Bronchial epithelial cell (primary cell): ENCODE data around the gene NEK10. TPM values are rescaled to one million over a fixed set of nuclear protein-coding genes. Genes with fewer than 3 reads are reported as not detected.

ENCODE experiments used
- DNase-seq: peaks from one replicate; pipeline ENCODE4 v3.0.0-alpha.2; 2010; ENCODE audit warnings: low read depth
- FAIRE-seq: peaks from 2 replicates; lab custom pipeline; 2011; peaks lifted over from hg19 to GRCh38; lab: Jason Lieb, UNC
- H3K27me3 ChIP-seq: 2 replicates; pipeline ENCODE4 v1.5.1; 2011; ENCODE audit warnings: low read length; ENCODE audit not compliant: control insufficient read depth, insufficient read depth
- H3K36me3 ChIP-seq: 2 replicates; pipeline ENCODE4 v1.5.1; 2011; ENCODE audit warnings: low read length; ENCODE audit not compliant: control insufficient read depth, insufficient read depth
- H3K4me3 ChIP-seq: 2 replicates; pipeline ENCODE4 v1.5.1; 2011; ENCODE audit warnings: mild to moderate bottlenecking, low read depth, low read length, control low read depth
- total RNA-seq: library from RNA; depleted of rRNA; stranded (reverse); fragments of >200 nt; gene quantifications from 2 replicates; pipeline ENCODE4 v1.2.1, GENCODE V29; 2014
- TF ChIP-seq, protein P1 (sequence below): IDR thresholded peaks from 2 replicates; pipeline ENCODE4 v1.5.1; 2011; ENCODE audit warnings: mild to moderate bottlenecking, moderate library complexity, low read length, control low read depth, inconsistent platforms; ENCODE audit not compliant: insufficient read depth, severe bottlenecking

NEK10 gene
- total RNA-seq, 1 donor from 2014 or later: 1.1 TPM

- TF ChIP-seq, protein P1, sequence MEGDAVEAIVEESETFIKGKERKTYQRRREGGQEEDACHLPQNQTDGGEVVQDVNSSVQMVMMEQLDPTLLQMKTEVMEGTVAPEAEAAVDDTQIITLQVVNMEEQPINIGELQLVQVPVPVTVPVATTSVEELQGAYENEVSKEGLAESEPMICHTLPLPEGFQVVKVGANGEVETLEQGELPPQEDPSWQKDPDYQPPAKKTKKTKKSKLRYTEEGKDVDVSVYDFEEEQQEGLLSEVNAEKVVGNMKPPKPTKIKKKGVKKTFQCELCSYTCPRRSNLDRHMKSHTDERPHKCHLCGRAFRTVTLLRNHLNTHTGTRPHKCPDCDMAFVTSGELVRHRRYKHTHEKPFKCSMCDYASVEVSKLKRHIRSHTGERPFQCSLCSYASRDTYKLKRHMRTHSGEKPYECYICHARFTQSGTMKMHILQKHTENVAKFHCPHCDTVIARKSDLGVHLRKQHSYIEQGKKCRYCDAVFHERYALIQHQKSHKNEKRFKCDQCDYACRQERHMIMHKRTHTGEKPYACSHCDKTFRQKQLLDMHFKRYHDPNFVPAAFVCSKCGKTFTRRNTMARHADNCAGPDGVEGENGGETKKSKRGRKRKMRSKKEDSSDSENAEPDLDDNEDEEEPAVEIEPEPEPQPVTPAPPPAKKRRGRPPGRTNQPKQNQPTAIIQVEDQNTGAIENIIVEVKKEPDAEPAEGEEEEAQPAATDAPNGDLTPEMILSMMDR: no peak
- DNase-seq: no peak
- no peaks in the 10 kb centered on the region for H3K36me3 ChIP-seq
- FAIRE-seq: peak; percentile 18
- H3K27me3 ChIP-seq: no peaks in the 10 kb centered on the region
- no peak overlapping the region for H3K4me3 ChIP-seq
Observed at GRCh38 chr3:27325419-27325818, 43.8 kb downstream of the NEK10 start.

DNA sequence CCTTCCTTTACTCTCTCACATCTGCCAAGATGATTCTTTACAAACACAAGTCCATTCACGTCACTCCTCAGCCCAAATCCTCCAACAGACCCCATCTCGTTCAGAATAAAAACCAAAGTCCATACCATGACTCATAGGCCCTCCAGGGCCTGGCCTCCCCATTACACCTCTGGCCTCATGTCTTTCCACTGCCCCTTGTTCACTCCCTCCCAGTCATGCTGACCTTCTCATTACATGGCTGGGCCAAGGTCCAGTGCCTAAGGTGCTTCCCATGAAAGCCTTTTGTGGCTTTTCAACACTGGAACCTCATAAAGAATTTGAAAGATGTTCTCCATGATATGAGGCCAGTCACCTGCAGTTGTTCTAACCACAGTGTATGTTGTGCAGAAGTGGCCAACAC lies 44.5 kb downstream of the NEK10 start:
- FAIRE-seq (no peak), DNase-seq (no peak)
- TF ChIP-seq, protein P1: no peak
- no peak overlapping the region for H3K4me3 ChIP-seq
- H3K36me3 ChIP-seq: no peaks in the 10 kb centered on the region
- H3K27me3 ChIP-seq: no peaks in the 10 kb centered on the region

DNA sequence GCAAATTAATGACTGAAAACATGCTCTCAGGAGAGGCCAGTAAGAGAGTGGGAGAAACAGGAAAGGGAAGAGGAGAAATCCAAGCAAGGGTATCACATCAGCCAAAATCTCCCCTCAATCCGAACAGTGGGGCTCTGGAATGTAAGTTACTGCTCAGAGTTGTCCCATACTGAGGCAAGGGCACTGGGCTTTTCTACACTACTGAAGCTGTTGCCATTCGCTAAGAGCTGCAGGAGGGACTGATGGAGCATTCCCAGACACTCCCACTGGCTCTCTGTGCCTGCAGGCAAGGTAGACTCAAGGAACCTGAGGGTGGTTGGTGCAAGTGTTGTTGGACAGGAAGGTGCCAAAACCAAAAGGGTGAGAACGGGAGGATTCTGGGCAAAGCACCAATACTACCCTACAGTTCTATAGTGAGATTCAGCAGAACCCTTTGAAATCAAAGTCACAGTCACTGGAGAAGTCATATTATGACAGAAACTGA lies 46.1 kb downstream of the NEK10 start:
- TF ChIP-seq, protein P1: no peak
- no peaks in the 10 kb centered on the region for H3K27me3 ChIP-seq
- DNase-seq (no peak), FAIRE-seq (peak; percentile 60)
- no peak overlapping the region for H3K4me3 ChIP-seq
- H3K36me3 ChIP-seq: no peaks in the 10 kb centered on the region

GRCh38 chr3:27322634-27323033 lies 46.5 kb downstream of the NEK10 start:
- no peak for DNase-seq
- no peaks in the 10 kb centered on the region for H3K27me3 ChIP-seq
- H3K4me3 ChIP-seq: no peak overlapping the region
- no peaks in the 10 kb centered on the region for H3K36me3 ChIP-seq
- no peak for FAIRE-seq
- TF ChIP-seq, protein P1: no peak

DNA sequence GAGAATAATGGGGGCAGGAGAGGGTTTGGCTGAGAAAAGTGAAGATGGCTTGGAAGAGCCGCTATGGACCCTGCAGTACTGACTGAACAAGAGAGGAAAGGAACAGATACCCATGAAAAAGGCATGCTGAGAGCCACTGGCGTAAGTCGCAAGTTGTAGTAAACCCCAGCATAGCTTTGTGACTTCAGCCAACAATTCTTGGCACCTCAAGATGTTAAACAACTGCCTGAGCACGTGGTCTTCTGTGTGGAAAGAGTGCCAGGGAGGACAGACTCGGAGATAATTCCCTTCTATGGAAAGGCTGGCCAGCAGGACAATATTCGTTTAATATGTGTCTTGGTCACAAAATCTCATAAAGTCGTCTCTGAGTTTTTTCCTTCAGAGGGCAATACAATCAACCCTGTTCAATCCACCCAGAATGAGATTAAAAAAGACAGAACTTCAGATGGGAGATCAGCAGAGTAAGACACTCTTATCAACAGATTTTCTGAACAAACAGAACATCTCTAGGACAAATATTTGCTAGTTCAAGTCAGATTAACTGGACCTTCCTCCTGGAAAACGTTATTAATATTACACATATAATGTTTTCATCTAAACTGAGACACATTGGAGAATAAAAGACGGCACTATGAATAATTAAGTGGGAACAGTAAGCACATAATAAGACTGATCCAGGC lies 49.2 kb downstream of the NEK10 start:
- H3K27me3 ChIP-seq: no peaks in the 10 kb centered on the region
- H3K36me3 ChIP-seq: no peaks in the 10 kb centered on the region
- no peak for FAIRE-seq
- DNase-seq: no peak
- TF ChIP-seq, protein P1: no peak
- no peak overlapping the region for H3K4me3 ChIP-seq

DNA sequence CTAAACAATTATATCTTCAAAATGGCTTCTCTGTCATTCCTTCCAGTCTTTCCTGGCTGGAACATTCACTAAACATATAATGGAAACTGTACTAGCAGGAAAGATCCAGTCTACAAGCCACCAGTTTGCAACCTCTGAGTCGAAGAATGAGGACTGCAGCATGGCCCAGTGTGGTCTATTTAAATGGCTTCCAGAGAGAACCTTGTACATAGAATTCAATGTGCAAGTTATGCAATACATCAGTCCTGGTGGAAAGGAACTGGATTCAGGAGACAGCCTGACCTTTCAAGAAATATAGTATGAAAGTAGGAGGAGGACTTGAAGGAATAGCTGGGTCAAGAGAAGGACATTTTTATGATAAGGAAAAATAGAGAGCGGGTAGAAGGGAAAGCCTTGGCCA lies 49.9 kb downstream of the NEK10 start:
- TF ChIP-seq, protein P1: no peak
- FAIRE-seq (no peak), DNase-seq (no peak)
- Histone ChIP-seq H3K27me3 (no peaks in the 10 kb centered on the region), H3K4me3 (no peak overlapping the region), H3K36me3 (no peaks in the 10 kb centered on the region)
